Fibroblast of lung (primary cell): Measurements from ENCODE around the gene NEK4.

Experiments
- CTCF ChIP-seq, 2 donors: IDR thresholded peaks in 1 of 2; conservative IDR thresholded peaks in 1 of 2; 1 replicate in 1 of 2; 2 replicates in 1 of 2; pipeline ENCODE4 v1.5.1; 2011 to 2012; ENCODE audit warnings: low read length in 2 of 2, control low read depth in 1 of 2, inconsistent platforms in 1 of 2, low read depth in 1 of 2, mild to moderate bottlenecking in 1 of 2
- EZH2 ChIP-seq: IDR thresholded peaks from 2 replicates; pipeline ENCODE4 v1.5.1; 2012; ENCODE audit warnings: low read length, control low read depth, mild to moderate bottlenecking; ENCODE audit errors: missing control alignments

- TF ChIP-seq CTCF (conservative IDR thresholded peaks at IDR 0.05 in 1 of 2, IDR thresholded peaks at IDR 0.05 in 1 of 2; ENCODE audit: low read depth in 1 of 2, low read length in 2 of 2) (no peak), EZH2 (no peak)
Observed at GRCh38 chr3:52817221-52817620, 46.5 kb upstream of the NEK4 start.
